Measurements from ENCODE around the gene ZNF618. TPM values are rescaled to one million over a fixed set of nuclear protein-coding genes. Genes with fewer than 3 reads are reported as not detected.

ZNF618 gene
- total RNA-seq, 4 donors from 2014 or later, result 2.9 to 5.8 (median 4.2) TPM

DNA sequence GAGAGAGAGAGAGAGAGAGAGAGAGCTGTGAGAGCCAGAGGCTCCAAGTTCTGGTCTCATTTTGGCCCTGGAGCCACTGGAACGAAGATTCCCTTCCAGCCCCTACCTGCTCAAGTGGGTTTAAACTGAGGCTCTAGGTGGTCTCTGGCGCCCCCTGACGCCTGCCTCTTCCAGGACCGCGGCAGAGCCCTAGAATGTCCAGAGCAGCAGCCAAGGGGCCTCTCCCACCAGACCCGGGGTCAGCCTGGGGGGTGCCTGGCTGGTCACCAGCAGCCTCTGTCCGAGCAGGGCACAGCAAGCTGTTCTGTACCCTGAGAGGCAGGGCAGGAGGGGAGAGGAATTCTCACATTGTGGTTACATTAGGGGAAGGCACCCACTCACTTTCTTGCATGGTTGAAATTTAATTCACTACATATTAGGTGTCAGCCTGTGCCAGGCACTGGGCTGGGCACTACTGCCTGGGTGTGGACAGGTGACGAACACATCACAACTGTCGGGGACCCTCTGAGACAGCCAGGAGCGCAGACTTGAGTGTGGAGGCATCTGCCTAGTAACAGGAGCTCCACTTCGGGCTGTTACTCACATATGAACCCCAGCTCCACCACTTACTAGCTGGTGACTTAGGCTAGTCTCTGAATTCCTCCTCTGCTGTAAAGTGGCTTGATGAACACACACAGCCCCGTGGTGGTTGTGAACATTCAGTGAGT, 157.4 kb downstream of the ZNF618 start:
- Histone ChIP-seq H3K27me3 (no peaks in the 10 kb centered on the region), H3K36me3 (peaks cover 18% of the 10 kb centered on the region), H3K4me3 (no peak overlapping the region), H3K9me3 (no peaks in the 10 kb centered on the region), H3K4me1 (peaks cover 11% of the 10 kb centered on the region), H3K27ac (no peak overlapping the region)
- peak; percentile 29 to 50 for DNase-seq (ENCODE audit: low spot score in 2 of 2)
- TF ChIP-seq POLR2AphosphoS5 (IDR thresholded peaks at IDR 0.05) (no peak), POLR2A (IDR thresholded peaks at IDR 0.05) (no peak)
- WGBS, result 72% methylated on average over 9 of the region's 12 CpGs

DNA sequence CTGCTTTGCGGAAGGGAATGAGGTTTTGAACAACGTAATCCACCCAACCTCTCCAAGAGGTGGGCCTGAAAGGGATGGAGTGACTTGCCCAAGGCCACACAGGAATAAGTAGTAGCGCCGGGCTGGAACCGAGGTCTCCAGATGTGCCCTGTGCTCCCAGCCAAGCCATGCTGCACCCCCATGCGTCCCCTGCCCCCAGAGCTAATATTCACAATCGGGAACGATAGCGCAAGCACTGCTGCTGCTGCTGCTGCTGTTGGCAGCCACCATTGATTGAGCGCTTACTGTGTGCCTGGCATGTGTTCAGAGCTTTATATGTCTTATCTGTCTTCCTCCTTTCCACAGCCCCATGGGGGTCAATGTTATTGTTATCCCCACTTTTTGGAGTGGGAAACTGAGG, 158.1 kb downstream of the ZNF618 start:
- WGBS, result 97% methylated on average over 9 of the region's 10 CpGs
- DNase-seq (ENCODE audit: low spot score in 2 of 2), result peak; percentile 41 to 49
- Histone ChIP-seq H3K9me3 (no peaks in the 10 kb centered on the region), H3K27me3 (no peaks in the 10 kb centered on the region), H3K36me3 (peaks cover 18% of the 10 kb centered on the region), H3K27ac (no peak overlapping the region), H3K4me1 (peaks cover 11% of the 10 kb centered on the region), H3K4me3 (no peak overlapping the region)
- no peak for TF ChIP-seq POLR2A (IDR thresholded peaks at IDR 0.05)
- no peak for TF ChIP-seq EP300 (IDR thresholded peaks at IDR 0.05)
- TF ChIP-seq POLR2AphosphoS5 (IDR thresholded peaks at IDR 0.05), result no peak
- TF ChIP-seq, protein P1, sequence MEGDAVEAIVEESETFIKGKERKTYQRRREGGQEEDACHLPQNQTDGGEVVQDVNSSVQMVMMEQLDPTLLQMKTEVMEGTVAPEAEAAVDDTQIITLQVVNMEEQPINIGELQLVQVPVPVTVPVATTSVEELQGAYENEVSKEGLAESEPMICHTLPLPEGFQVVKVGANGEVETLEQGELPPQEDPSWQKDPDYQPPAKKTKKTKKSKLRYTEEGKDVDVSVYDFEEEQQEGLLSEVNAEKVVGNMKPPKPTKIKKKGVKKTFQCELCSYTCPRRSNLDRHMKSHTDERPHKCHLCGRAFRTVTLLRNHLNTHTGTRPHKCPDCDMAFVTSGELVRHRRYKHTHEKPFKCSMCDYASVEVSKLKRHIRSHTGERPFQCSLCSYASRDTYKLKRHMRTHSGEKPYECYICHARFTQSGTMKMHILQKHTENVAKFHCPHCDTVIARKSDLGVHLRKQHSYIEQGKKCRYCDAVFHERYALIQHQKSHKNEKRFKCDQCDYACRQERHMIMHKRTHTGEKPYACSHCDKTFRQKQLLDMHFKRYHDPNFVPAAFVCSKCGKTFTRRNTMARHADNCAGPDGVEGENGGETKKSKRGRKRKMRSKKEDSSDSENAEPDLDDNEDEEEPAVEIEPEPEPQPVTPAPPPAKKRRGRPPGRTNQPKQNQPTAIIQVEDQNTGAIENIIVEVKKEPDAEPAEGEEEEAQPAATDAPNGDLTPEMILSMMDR (IDR thresholded peaks at IDR 0.05), result no peak

DNA sequence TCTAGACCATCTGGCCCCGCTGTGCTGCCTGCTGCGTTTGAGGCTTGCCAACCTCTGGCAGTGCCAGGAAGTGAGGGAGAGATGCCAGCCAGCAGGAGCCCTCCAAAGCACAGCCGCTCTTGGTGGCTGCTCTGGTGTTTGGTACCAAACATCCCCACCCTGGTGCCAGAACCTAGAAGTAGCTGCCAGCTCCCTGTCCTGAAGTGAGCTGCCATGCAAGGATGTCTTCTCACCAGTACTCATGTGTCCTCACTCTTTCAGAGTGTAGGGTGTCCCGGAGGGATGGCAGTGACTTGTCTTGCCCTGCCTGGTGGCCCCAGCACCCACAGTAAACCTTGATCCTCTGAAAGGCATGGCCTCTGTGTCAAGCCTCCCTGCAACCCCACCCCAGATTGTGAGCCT, 158.6 kb downstream of the ZNF618 start:
- no peak for TF ChIP-seq POLR2AphosphoS5 (IDR thresholded peaks at IDR 0.05)
- no peak for TF ChIP-seq EP300 (IDR thresholded peaks at IDR 0.05)
- no peak for TF ChIP-seq POLR2A (IDR thresholded peaks at IDR 0.05)
- TF ChIP-seq, protein P1 (IDR thresholded peaks at IDR 0.05), result no peak
- peak in 1 of 2 donors; percentile 39 for DNase-seq (ENCODE audit: low spot score in 2 of 2)

DNA sequence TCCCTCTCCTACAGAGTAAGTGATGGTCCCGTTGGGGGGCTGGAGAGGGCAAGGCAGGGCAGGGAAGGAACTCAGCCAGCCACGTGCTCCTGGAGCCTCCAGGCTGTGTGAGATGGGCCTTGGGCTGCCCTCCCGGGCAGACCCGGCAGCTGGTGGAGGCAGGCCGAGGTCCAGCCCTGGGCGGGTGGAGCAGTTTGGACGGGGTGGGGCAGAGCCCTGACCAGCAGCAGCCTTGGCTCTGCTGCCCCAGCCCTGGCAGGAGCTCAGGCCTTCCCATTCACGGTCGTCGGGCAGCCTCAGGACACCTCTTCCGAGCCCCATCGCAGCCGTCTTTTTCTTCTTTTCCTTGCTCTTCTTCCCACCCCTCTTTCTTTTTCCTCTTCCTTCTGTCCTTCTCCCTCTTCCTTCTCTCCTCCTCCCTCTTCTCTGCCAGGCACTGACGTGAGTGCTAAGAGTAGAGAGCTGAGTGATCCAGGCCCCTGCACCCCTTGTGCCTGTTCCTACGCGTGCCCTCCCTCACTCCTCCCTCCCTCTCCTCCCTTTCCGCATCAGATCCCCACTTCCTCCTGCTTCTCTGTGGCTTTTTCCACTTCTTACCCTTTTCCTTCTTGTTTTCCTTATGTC, 159.2 kb downstream of the ZNF618 start:
- Histone ChIP-seq H3K27ac (no peak overlapping the region), H3K27me3 (no peaks in the 10 kb centered on the region), H3K9me3 (no peaks in the 10 kb centered on the region), H3K4me1 (peaks cover 3% of the 10 kb centered on the region), H3K4me3 (no peak overlapping the region), H3K36me3 (peaks cover 18% of the 10 kb centered on the region)
- TF ChIP-seq POLR2A (IDR thresholded peaks at IDR 0.05) (no peak), POLR2AphosphoS5 (IDR thresholded peaks at IDR 0.05) (no peak), EP300 (IDR thresholded peaks at IDR 0.05) (no peak)
- TF ChIP-seq, protein P1 (IDR thresholded peaks at IDR 0.05), result no peak
- peak; percentile 46 to 56 for DNase-seq (ENCODE audit: low spot score in 2 of 2)
- WGBS, result 93% methylated on average over 13 of the region's 17 CpGs

More for the DNA sequence above, 158.6 kb downstream of the ZNF618 start:
- WGBS, result 80% methylated on average over 2 of the region's 4 CpGs
- H3K36me3 ChIP-seq, result peaks cover 18% of the 10 kb centered on the region
- no peaks in the 10 kb centered on the region for H3K27me3 ChIP-seq
- H3K4me3 ChIP-seq, result no peak overlapping the region
- no peaks in the 10 kb centered on the region for H3K9me3 ChIP-seq
- peaks cover 7% of the 10 kb centered on the region for H3K4me1 ChIP-seq
- no peak overlapping the region for H3K27ac ChIP-seq

DNA sequence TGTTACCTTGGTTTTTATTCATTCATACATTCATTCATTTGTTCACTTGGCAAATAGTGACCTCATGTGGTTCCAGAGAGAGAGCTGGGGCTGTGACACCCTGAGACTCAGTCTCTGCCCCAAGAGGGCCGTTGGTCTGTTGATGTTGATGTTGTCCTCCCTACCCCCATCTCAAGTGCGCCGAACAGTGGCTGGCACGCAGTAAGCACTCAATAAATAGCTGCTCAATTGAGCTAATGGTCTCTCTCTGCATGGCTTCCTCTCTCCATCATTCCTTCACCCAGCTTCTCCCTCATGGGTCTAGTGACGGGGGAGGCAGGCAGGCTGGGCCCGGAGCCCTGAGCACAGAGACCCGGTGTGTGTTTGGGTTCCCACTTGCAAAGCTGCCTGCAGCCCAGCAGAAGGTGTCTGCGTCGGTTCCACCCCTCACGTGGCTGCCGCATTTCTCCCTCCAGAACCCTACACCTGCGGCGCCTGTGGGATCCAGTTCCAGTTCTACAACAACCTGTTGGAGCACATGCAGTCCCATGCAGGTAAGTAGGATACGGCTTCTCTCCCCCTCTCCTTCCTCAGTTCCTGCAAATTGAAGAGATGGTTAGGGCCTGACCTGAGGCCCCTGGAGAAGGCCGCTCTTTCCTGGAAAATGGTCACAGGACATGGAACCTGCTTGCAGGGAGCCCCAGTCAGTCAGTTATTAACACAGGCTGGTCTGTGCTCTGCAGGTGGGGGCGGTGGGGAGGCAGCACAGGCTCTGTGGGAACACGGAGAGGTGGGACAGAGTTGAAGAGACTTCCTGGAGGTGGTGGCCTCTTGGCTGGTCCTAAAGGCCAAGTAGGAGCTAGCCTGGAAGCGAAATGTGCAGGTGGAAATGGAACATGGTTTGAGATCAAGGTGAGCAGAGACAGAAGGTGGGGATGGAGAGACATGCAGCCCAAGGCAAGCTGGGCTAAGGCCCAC, 160.0 kb downstream of the ZNF618 start:
- Histone ChIP-seq H3K27ac (no peak overlapping the region), H3K4me1 (no peaks in the 10 kb centered on the region)

More for the DNA sequence above, 160.0 kb downstream of the ZNF618 start:
- Histone ChIP-seq H3K9me3 (no peaks in the 10 kb centered on the region), H3K4me3 (no peak overlapping the region), H3K27me3 (no peaks in the 10 kb centered on the region), H3K36me3 (peaks cover 18% of the 10 kb centered on the region)
- TF ChIP-seq EP300 (IDR thresholded peaks at IDR 0.05) (no peak), POLR2A (IDR thresholded peaks at IDR 0.05) (no peak), POLR2AphosphoS5 (IDR thresholded peaks at IDR 0.05) (no peak)
- TF ChIP-seq, protein P1 (IDR thresholded peaks at IDR 0.05), result no peak
- peak; percentile 40 to 58 for DNase-seq (ENCODE audit: low spot score in 2 of 2)
- WGBS, result 93% methylated on average over 15 of the region's 18 CpGs
